ENCODE measurements around the gene CDKN2B. TPM values are rescaled to one million over a fixed set of nuclear protein-coding genes. Genes with fewer than 3 reads are reported as not detected.

The CDKN2B gene
- total RNA-seq, 4 donors from 2014 or later: 9.9 to 14.6 (median 12.2) TPM

- DNase-seq (ENCODE audit: extremely low spot score): no peak
- no peak overlapping the region for H3K27ac ChIP-seq (replicated peaks in 1 of 4)
- no peaks in the 10 kb centered on the region for H3K36me3 ChIP-seq
- peaks cover 0 to 5% (median 0%) of the 10 kb centered on the region in 4 donors for H3K27me3 ChIP-seq
- no peak overlapping the region for H3K4me3 ChIP-seq
- no peaks in the 10 kb centered on the region for H3K4me1 ChIP-seq
- H3K9me3 ChIP-seq: no peaks in the 10 kb centered on the region
- intact Hi-C loops (cut with DNase I): no loop called here
- 73% methylated on average over 4 of the region's 4 CpGs for WGBS
- no peak for TF ChIP-seq POLR2AphosphoS5 (IDR thresholded peaks at IDR 0.05)
- TF ChIP-seq CTCF (IDR thresholded peaks at IDR 0.05): no peak
- TF ChIP-seq EP300 (IDR thresholded peaks at IDR 0.05): no peak
- no peak for TF ChIP-seq POLR2A (IDR thresholded peaks at IDR 0.05; ENCODE audit: low read depth)
These were observed 20.1 kb upstream of the CDKN2B start for GRCh38 chr9:22029231-22029630.

GRCh38 chr9:22028394-22028793 lies 19.3 kb upstream of the CDKN2B start:
- no peaks in the 10 kb centered on the region for H3K9me3 ChIP-seq
- TF ChIP-seq POLR2A (IDR thresholded peaks at IDR 0.05; ENCODE audit: low read depth): no peak
- no peak for TF ChIP-seq CTCF (IDR thresholded peaks at IDR 0.05)
- TF ChIP-seq EP300 (IDR thresholded peaks at IDR 0.05): no peak
- no peak for TF ChIP-seq POLR2AphosphoS5 (IDR thresholded peaks at IDR 0.05)

GRCh38 chr9:22026696-22027095 lies 17.6 kb upstream of the CDKN2B start:
- WGBS: 56% methylated on average over 6 of the region's 6 CpGs

More at GRCh38 chr9:22028394-22028793, 19.3 kb upstream of the CDKN2B start:
- H3K36me3 ChIP-seq: no peaks in the 10 kb centered on the region
- no peak overlapping the region for H3K4me3 ChIP-seq
- intact Hi-C loops (cut with DNase I): no loop called here
- H3K4me1 ChIP-seq: no peaks in the 10 kb centered on the region
- DNase-seq (ENCODE audit: extremely low spot score): no peak
- H3K27me3 ChIP-seq: peaks cover 0 to 5% (median 0%) of the 10 kb centered on the region in 4 donors
- no peak overlapping the region for H3K27ac ChIP-seq (replicated peaks in 1 of 4)

GRCh38 chr9:22022396-22022795 lies 13.3 kb upstream of the CDKN2B start:
- peaks cover 0 to 5% (median 0%) of the 10 kb centered on the region in 4 donors for H3K27me3 ChIP-seq
- WGBS: over 99% methylated on average over 3 of the region's 3 CpGs
- no peak overlapping the region for H3K27ac ChIP-seq (replicated peaks in 1 of 4)
- DNase-seq (ENCODE audit: extremely low spot score): no peak
- no peaks in the 10 kb centered on the region for H3K4me1 ChIP-seq
- TF ChIP-seq POLR2AphosphoS5 (IDR thresholded peaks at IDR 0.05) (no peak), POLR2A (IDR thresholded peaks at IDR 0.05; ENCODE audit: low read depth) (no peak), CTCF (IDR thresholded peaks at IDR 0.05) (no peak), EP300 (IDR thresholded peaks at IDR 0.05) (no peak)
- intact Hi-C loops (cut with DNase I): no loop called here
- H3K9me3 ChIP-seq: peaks cover 0 to 4% (median 1%) of the 10 kb centered on the region in 4 donors
- H3K4me3 ChIP-seq: no peak overlapping the region
- no peaks in the 10 kb centered on the region for H3K36me3 ChIP-seq

More at GRCh38 chr9:22026696-22027095, 17.6 kb upstream of the CDKN2B start:
- DNase-seq (ENCODE audit: extremely low spot score): no peak
- intact Hi-C loops (cut with DNase I): no loop called here
- H3K27ac ChIP-seq (replicated peaks in 1 of 4): no peak overlapping the region
- no peaks in the 10 kb centered on the region for H3K36me3 ChIP-seq
- H3K4me1 ChIP-seq: no peaks in the 10 kb centered on the region
- no peak overlapping the region for H3K4me3 ChIP-seq
- H3K9me3 ChIP-seq: peaks cover 0 to 3% (median 0%) of the 10 kb centered on the region in 4 donors
- TF ChIP-seq CTCF (IDR thresholded peaks at IDR 0.05) (no peak), POLR2A (IDR thresholded peaks at IDR 0.05; ENCODE audit: low read depth) (no peak)
- H3K27me3 ChIP-seq: peaks cover 0 to 5% (median 0%) of the 10 kb centered on the region in 4 donors
